GM18909 (cell line): ENCODE data around the gene TGFBR3.

Experiments
- ATAC-seq: cut with Tn5 transposase; IDR thresholded peaks from one replicate; pipeline ENCODE4 v1.9.1; 2021; ENCODE audit warnings: mild to moderate bottlenecking; ENCODE audit not compliant: unreplicated experiment, poor library complexity

Gene TGFBR3

DNA sequence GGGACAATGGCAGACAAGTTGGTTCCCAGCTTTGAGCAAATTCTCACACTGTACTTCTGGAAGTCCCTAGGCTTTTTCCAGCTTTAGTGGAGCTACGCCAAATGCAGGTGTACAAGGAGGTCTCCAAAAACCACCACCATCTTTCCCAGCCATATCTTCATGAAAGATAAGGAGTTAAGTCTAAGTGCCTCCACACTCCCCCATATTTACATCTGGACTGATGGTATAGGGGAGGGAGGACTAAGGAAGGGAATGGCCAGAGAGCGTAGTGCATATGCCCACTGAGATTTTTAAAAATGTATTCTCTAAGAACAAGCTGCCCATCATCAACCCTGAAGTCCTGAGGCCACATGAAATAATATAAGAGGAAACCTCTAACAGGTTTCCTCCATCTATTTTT, 161.3 kb downstream of the TGFBR3 start:
- no peak for ATAC-seq

DNA sequence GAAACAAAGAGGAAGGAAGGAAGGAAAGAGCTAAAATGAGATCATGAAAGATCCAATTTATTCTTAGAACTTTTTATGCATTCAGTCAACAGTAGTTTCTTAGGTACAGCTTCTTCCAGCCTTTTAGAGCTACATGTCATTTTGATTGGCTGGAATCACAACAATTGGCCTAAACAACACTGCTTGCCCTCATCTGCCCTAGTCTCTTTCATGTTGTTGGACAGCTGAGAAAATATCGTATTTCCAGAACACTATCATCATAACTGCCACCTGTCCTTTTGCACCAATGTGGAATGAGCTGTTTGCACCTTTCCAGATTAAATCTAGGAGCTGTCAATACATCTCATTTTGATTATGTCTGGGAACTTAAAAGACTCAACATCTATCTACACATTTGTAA, 161.7 kb downstream of the TGFBR3 start:
- ATAC-seq, result no peak

DNA sequence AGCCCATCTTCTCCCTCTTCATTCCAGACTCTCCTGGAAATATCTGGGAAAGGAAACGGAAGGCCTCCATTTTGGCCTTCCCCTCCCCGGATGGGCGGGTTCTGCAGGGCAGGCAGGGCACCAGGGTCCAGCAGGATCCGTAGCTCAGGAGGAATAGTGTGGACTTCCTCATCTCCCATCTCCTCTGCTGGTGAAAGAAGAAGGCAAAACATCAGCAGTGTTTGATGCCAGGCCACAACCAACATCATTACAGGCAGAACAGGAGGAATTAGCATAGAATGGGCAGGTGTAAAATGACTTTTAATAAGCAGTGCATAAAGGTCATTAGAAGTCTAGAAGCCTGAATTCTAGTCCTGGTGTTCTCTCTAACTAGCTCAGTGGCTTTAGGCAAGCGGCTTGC, 165.9 kb downstream of the TGFBR3 start:
- no peak for ATAC-seq

DNA sequence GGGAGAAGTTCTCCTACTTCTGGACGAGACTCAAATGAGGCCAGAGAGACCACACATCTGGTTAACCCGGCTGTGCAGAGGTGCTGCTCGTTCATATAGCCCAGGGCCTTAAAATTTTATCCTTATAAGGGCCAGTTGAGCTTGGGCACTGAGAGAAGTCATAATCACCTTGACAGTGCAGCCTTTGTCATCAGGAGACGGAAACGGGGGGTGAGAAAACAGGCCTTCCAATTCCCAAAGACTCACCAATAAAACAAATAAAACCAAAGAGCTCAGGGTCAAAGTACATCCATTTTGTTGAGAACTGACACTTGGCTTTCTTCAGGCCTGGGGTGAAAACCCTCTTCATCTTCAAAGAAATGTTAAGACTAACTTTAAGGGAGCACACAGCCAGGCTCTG, 167.1 kb downstream of the TGFBR3 start:
- no peak for ATAC-seq

DNA sequence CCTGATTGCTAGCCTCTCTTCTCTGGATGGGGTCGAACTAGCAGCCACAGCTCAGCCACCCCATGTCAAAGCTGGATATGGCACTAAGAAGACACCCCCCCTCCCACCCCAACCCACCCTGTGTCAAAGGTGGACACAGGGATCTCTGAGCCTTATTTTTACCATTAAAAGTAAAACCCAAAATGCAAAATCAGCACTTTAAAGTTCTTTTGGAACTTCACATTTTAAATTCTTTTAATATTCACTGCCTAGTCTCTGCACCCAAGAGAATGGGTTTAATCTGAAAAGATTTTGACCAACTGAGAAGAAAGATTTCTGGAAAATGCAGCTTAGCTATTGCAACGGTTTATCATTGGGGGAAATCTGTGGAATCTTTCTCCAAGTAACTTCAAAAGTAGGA, 167.6 kb downstream of the TGFBR3 start:
- ATAC-seq, result no peak

DNA sequence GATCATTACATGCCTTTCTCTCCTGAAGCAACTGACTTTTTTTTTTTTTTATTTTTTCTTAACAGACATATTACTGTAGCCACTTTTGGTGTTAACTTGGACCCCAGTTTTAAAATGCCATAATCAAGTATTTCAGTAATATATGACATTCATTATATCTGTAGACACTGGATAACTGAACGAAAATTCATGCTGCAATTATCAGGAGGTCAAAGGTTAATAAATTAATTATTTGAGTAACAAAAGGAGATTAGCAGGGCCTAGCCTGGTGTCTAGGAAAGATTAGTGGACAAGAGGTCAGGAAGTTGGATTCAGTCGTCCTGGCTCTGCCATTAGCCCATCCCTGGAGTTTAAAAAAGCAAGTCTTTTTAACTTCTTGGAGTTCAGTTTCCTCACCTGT, 168.1 kb downstream of the TGFBR3 start:
- no peak for ATAC-seq

DNA sequence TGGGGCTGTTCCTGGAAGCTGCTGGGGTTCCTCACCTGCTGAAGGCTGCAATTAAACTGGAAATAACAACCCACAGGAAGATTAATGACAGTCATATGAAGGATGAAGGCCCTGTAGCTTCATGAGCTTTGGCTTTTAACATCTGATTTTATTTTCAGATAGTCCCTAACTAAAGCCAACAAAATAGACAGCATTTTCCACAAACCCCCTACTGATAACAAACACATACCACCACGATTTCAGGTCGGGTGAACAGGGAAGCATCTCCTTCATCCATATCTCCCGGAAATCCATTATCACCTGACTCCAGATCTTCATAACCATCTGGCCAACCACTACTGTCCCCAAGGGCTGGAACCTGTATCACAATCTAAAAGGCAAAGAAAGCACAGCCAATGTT, 169.6 kb downstream of the TGFBR3 start:
- no peak for ATAC-seq

DNA sequence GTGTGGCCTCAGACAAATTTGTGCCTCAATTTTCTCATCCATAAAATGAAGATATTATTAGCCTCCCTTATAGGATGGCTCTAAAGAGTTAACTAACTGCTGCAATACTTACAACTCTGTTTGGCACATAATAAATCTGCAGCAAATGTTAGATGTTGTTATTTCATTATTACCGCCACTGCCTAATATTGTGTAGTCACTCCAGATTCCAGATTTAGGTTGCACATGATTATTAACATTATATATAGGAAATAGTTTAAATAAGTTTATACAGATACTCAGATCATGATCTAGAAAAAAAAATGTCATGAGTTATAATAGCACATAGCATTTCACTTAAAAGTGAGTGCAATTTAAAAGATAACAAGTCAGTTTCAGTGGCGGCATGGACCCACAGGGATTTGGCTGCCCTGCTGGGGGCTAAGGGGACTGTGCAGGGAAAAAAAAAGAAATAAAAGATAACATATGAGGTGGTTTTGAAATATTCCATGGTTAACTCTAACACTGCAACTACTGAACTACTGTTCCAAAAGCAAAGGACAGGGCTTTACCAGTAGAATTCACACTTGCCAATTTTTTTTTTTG, 170.4 kb downstream of the TGFBR3 start:
- ATAC-seq, result no peak

DNA sequence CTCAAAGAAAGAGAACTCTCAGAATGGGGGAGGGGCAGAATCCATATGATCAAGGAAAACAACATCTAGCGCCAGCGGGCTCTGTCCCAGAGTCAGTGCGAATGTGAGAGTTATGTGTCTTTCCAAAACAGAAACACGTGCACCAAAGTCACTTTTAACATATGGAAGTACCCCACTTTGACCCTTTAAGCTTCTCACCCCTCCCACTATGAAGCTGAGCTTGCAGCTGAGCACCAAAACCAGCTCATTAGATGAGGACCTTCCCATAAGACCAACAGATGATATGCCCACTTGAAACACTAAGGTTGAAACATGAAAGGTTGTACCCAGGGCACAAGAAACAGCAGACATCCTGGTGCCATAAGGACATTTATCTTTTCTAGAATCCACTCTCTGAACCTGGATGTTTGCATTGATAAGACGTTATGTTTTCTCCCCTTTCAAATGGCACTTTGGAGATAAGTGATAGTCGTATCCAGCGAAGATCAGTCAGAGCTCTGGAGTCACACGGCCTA, 171.0 kb downstream of the TGFBR3 start:
- ATAC-seq, result no peak

DNA sequence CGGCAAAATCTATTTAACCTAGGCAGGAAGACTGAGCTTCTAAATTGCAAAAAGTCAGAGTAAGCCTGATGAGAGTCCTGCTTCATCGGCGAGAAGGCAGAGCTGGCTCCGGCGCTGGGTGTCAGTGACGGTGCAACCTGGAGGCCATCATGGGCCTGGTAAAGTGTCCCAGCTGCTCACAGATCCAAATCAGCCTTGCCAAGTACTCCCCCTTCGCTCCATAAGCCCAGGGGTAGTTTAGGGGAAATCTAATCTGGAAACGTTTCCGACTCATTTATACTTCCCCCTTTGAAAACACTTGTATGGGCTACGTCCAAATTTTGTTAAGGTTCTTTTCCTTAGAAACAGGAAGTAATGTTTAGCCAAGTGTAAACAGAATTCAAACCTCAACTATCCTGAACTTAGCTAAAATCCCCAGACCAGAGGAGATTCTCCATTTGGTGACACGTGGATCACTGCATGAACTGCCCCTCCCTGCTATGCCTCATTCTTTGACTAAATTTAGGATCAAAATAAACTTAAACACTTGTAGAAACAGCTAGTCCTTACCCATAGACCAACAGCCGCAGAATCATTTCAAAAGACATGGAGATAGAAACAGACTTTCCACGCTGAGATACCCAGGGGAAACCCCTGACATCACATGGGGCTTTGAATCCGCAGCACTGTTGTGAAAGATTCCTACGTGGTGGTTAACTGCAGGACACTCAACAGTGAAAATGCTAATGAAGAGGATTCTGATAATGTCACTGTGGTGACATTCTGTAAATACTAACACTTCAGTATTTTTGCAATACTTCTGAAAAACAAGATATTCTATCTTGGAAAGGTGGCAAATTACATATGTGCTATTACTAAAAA, 172.7 kb downstream of the TGFBR3 start:
- ATAC-seq, result peak; percentile 77

DNA sequence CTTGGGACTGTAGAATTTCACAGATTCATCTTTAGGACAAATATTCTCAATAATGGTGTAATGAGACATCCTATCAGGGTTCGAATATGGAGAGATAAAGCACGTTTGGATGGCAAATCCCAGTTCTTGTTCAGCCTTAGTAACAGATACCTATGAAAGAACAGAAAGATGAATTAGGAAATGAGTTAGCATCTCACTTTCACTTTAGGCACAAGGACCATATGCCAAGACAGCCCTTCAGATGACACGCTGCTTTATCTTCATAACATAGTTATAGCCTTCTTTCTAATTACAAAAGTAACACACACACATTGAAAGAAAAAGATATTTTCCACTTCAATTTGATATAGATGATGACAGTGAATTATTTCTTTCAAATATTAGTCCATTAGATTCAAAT, 173.6 kb downstream of the TGFBR3 start:
- no peak for ATAC-seq

DNA sequence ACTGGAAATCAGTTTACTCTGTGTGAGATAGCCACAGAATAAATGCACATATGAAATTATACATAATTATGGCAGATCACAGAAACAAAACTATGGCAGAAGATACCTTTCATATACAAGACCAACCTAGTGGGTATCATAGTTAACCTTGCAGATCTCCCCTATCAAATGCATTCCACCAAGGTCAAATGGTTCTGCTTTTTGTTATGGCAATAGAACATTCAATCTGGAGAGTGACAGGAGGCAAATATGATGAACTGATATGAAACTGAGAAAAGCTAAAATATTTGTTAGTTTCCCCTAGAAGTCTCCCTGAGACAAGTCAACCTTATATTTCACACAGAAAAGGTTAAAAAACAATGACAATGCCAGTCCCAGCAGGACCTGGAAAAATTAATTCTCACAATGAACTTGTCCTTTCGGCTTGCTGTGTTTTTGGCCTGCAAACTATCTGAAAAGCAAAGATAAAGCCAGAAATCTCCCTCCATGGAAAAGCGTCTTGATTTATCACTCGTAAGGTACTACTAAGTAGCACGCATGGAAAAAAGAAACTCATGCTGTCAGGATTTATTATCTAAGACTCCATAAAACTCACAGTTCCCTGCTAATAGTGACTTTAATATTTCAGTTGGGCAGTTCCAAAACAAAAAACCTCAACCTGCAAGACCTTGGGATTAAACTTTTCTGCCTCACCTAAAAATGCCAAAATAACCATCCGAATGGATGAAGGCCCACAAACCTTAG, 174.3 kb downstream of the TGFBR3 start:
- ATAC-seq, result no peak

DNA sequence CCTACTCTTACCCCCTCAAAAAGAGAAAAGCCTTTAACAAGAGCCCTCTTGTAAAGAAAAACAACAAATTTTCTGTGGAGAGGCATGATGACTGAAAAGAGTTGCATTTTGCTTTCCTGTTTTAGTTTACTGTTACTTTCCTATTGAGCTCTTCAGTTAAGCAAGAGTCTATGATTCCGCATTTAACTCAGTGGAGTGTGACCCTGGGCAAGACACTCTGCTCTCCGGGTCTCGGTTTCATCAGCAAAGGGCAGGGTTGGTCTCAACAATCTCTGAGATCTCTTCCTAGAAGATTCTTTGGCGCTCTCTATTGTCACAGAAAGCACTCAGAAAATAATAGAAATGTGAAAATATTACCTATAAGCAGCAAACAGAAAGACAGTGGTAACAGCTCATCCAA, 175.7 kb downstream of the TGFBR3 start:
- no peak for ATAC-seq

DNA sequence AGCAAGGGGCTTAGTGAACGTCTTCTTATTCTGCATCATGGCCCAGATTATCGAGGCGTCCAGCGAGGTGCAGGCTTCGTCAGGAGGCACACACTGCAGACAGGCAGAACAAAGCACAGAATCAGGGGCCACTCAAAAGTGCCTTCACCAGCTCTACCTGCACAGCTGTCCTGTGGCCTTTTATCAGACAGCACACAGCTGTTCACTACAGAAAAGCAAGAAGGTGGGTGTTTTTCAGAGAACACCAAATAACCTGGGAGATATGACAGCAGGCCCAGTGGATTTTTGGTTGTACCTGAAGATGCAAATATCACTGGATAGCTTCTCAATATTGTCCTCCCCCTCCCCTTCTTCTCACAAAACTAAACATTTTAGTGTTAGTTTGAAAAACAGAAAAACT, 177.3 kb downstream of the TGFBR3 start:
- ATAC-seq, result no peak

DNA sequence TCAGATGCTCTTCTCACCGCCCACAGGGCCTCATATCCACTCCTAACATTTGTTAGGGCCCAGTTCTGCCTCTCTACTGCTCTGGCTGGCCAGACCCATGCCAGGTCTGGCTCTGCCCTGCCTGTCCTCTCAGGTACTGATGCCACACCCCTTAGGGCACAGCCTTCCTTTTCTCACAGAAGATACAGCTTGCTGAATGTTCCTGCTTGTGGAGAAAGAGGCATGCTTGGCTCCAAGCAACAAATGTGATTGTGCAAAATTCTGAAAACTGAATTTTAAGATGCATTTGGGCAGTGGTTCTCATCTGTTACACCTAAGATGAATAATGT, 178.1 kb downstream of the TGFBR3 start:
- ATAC-seq, result no peak

DNA sequence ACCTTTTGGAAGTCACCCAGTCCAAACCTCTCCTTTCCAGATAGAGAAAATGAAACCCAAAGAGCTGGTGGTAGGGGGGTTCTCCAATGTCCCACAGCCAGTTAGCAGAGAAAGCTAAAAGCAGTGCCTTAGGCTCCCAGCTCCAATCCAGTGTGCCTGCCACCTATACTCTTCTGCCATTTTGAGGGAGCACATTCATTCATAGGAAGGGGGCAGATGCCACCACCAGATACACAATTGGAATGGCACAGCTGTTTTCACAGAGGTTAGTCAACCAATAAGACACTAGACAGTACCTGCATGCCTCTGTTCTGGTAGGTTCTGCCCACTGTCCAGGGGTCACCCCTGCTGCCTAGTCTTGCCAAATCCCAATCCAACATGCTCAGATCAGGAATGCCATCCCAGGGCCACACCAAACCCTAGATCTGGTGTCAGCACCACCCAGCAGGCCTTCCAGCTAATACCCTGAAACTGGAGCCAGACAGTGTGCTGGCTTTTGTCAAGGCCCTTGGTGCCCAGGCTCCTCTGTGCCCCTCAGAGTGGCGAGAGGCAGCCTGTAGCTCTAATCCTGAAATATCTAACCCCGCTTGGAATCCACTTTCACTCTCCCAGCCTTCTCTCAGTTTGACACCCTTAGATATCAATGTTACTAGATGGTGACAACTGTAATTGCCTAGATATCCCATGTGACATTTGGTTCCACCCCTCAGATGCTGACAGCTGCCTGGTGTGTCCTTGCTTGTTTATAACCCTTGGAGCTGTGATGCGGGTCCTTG, 178.6 kb downstream of the TGFBR3 start:
- no peak for ATAC-seq

DNA sequence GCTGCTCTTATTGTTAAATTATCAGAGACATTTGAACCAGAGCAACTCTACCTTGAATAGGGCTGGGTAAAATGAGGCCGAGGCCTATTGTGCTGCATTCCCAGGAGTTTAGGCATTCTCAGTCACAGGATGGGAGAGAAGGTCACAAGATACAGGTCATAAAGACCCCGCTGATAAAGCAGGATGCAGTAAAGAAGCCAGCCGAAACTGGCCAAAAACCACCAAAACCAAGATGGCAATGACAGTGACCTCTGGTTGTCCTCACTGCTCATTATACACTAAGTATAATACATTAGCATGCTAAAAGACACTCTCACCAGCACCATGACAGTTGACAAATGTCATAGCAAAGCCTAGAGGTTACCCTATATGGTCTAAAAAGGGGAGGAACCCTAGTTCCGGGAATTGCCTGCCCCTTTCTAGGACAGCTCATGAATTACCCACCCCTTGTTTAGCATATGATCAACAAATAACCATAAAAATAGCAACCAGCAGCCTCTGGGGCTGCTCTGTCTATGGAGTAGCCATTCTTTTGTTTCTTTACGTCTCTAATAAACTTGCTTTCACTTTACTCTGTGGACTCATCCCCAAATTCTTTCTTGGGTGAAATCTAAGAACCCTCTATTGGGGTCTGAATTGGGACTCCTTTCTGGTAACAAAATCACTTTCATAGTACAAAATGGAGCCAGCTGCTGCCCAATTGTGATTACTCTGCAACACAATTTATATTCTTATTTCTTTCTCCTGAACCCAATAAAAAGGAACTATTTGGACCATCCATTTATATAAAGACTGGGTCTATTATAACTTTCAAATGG, 179.6 kb downstream of the TGFBR3 start:
- ATAC-seq, result no peak

DNA sequence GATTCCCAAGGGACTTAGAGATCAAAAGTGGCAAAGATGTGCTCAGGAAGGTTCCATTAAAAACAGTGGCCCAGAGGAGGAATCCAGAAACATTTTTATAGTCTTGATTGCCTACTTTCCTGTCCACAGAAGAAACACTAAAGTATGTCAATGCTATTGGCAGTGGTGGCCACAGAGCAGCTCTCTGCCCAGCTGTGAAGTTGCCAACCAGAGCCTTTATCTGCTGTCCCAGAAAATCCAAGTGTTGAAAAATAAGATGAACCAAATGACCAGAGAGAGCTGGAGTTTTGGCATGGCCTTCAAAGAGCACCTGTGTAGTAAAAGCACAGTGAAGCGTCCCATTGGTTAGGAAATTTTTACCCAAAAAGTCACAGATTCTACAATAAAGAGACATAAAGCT, 181.2 kb downstream of the TGFBR3 start:
- no peak for ATAC-seq

DNA sequence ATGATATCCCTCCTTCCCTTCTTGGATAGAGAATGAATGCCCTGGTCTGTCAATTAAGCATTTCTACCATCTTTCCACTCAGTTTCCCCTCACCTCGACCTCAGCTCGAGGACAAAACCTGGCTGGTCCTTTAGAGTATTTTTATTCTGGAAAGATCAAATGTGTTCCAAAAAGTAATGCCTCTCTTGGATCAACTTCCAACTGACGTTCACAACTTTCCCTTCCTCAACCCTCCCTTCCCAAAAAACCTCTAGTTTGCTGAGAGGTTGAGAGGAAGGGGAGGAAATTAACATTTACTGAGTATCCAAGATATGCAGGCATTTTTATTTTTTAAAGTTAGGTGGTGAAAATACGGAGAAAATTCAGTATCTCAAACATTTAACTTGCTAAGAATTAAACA, 182.9 kb downstream of the TGFBR3 start:
- ATAC-seq, result no peak

DNA sequence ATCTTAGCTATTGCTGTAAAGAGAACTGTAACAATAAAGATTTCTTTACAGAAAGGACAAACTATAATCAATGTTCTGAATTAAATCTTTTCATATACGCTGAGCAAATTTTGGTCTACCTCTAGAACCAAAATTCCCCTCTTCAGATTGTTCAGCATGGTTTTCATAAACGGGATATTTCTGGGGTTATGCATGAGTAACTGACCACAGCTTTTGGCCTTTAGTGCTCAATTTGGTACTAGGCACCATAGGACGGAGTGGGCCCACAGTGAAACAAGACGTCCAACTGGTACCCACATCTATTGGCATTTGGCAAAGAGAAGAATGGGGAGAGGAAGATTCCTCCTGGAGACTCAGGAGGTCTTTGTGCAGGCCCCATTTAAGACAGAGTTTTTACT, 184.5 kb downstream of the TGFBR3 start:
- no peak for ATAC-seq
